Uterus (tissue), 4 donors: ENCODE measurements around the gene PITPNB. TPM values are rescaled to one million over a fixed set of nuclear protein-coding genes. Genes with fewer than 3 reads are reported as not detected.

Source experiments
- DNase-seq, 2 donors: peaks; one replicate each; pipeline ENCODE4 v3.0.0-alpha.2; 2019 to 2020
- H3K27ac ChIP-seq, 2 donors: fragments of 200-600 bp; sonication (generic); 1 replicate in 1 of 2; 2 replicates in 1 of 2; pipeline ENCODE4 v1.5.1; 2016 to 2018
- H3K27me3 ChIP-seq, 2 donors: fragments of 200-600 bp; sonication (generic); one replicate each; pipeline ENCODE4 v1.5.1; 2018 to 2019; ENCODE audit warnings: control low read depth in 1 of 2
- H3K36me3 ChIP-seq, 2 donors: fragments of 200-600 bp; sonication (generic); one replicate each; pipeline ENCODE4 v1.5.1; 2019; ENCODE audit warnings: control low read depth in 1 of 2
- H3K4me1 ChIP-seq, 2 donors: fragments of 200-600 bp; sonication (generic); one replicate each; pipeline ENCODE4 v1.5.1; 2018 to 2019; ENCODE audit warnings: control low read depth in 1 of 2
- H3K4me3 ChIP-seq, 2 donors: fragments of 200-600 bp; sonication (generic); 1 replicate in 1 of 2; 2 replicates in 1 of 2; pipeline ENCODE4 v1.5.1; 2018 to 2019; ENCODE audit warnings: mild to moderate bottlenecking in 1 of 2
- H3K9me3 ChIP-seq, 2 donors: fragments of 200-600 bp; sonication (generic); one replicate each; pipeline ENCODE4 v1.5.1; 2019; ENCODE audit warnings: control low read depth in 1 of 2
- POLR2A ChIP-seq, 2 donors: fragments of 450-650 bp; IDR thresholded peaks; one replicate each; pipeline ENCODE4 v1.6.1; 2016; ENCODE audit warnings: antibody characterized with exemption in 2 of 2, mild to moderate bottlenecking in 1 of 2, moderate library complexity in 1 of 2
- intact Hi-C: fragments of 100-400 bp; cut with DNase I; formaldehyde crosslinking; loops from one replicate; pipeline ENCODE4 v1.15.1; 2023; ENCODE audit warnings: low total_unique reads
- total RNA-seq, 4 donors: library from RNA; depleted of rRNA in 3 of 4; stranded (reverse); fragments of >200 nt in 3 of 4; gene quantifications; one replicate each; pipeline versions ENCODE4 v1.1.0 to v1.2.4, GENCODE V29; 2014 to 2023
- TF ChIP-seq, protein P1 (sequence below), 4 experiments: fragments of 200-600 bp in 2 of 4; fragments of 450-650 bp in 2 of 4; sonication (generic) in 2 of 4; IDR thresholded peaks; one replicate each; pipeline ENCODE4 v1.5.1; 2016 to 2019; ENCODE audit warnings: antibody characterized with exemption in 4 of 4, mild to moderate bottlenecking in 2 of 4, moderate library complexity in 1 of 4
- donor health status: DM: yes; HTN: yes; CAD: no.

Gene PITPNB
- total RNA-seq, 4 donors from 2014 or later, result 47.9 to 99.2 (median 62.5) TPM

GRCh38 chr22:27948569-27948968 is 29.5 kb upstream of the PITPNB start:
- Histone ChIP-seq H3K9me3 (no peaks in the 10 kb centered on the region), H3K36me3 (no peaks in the 10 kb centered on the region), H3K27ac (no peak overlapping the region), H3K4me1 (no peaks in the 10 kb centered on the region), H3K4me3 (no peak overlapping the region), H3K27me3 (no peaks in the 10 kb centered on the region)
- DNase-seq, result no peak
- TF ChIP-seq POLR2A (IDR thresholded peaks at IDR 0.05), result no peak
- TF ChIP-seq, protein P1, sequence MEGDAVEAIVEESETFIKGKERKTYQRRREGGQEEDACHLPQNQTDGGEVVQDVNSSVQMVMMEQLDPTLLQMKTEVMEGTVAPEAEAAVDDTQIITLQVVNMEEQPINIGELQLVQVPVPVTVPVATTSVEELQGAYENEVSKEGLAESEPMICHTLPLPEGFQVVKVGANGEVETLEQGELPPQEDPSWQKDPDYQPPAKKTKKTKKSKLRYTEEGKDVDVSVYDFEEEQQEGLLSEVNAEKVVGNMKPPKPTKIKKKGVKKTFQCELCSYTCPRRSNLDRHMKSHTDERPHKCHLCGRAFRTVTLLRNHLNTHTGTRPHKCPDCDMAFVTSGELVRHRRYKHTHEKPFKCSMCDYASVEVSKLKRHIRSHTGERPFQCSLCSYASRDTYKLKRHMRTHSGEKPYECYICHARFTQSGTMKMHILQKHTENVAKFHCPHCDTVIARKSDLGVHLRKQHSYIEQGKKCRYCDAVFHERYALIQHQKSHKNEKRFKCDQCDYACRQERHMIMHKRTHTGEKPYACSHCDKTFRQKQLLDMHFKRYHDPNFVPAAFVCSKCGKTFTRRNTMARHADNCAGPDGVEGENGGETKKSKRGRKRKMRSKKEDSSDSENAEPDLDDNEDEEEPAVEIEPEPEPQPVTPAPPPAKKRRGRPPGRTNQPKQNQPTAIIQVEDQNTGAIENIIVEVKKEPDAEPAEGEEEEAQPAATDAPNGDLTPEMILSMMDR (IDR thresholded peaks at IDR 0.05), result no peak
- intact Hi-C loops, result no loop called here

- H3K27me3 ChIP-seq, result no peaks in the 10 kb centered on the region
- DNase-seq, result no peak
- no peak for TF ChIP-seq POLR2A (IDR thresholded peaks at IDR 0.05)
- TF ChIP-seq, protein P1 (IDR thresholded peaks at IDR 0.05), result no peak
- H3K27ac ChIP-seq, result no peak overlapping the region
- no peak overlapping the region for H3K4me3 ChIP-seq
- intact Hi-C loops, result no loop called here
- no peaks in the 10 kb centered on the region for H3K4me1 ChIP-seq
- H3K9me3 ChIP-seq, result no peaks in the 10 kb centered on the region
- H3K36me3 ChIP-seq, result no peaks in the 10 kb centered on the region
Measured at GRCh38 chr22:27947448-27947847, 28.4 kb upstream of the PITPNB start.

DNA sequence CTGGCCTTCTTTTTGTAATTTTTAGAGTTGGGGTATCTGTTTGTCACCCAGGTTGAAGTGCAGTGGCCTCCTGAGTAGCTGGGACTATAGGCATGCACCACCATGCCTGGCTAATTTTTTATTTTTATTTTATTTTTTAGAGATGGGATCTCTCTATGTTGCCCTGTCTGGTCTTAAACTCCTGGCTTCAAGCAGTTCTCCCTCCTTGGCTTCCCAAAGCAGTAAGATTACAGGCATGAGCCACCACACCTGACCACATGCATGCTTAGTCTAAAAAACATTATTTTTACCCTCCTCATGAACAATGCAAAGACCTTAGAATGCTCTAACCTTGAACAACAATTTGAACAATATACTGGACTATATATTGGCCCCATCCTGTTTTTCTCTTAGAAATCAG is 22.1 kb upstream of the PITPNB start:
- no peak for DNase-seq
- TF ChIP-seq, protein P1 (IDR thresholded peaks at IDR 0.05), result no peak
- TF ChIP-seq POLR2A (IDR thresholded peaks at IDR 0.05), result no peak
- Histone ChIP-seq H3K9me3 (no peaks in the 10 kb centered on the region), H3K4me1 (no peaks in the 10 kb centered on the region), H3K27me3 (no peaks in the 10 kb centered on the region), H3K4me3 (no peak overlapping the region), H3K36me3 (no peaks in the 10 kb centered on the region), H3K27ac (no peak overlapping the region)
- intact Hi-C loops, result no loop called here

- no peaks in the 10 kb centered on the region for H3K9me3 ChIP-seq
Measured at GRCh38 chr22:27937453-27937852, 18.4 kb upstream of the PITPNB start.

DNA sequence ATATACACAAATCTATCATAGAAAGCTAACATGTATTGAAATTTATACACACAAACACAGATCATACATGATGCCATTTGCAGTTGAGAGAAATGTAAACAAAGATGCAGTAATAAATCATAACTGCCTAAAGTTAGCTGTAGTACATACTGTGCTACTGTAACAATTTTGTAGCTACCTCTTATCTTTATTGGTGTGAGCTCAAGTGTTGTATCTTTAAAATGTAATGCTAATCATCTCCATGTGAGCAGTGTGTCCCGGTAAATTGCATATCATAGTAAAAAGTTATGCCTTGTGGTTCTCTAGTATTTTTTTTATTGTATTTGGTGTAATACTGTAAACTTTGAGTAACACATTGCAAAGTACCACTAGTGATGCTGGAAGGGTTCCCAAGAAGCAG is 16.8 kb upstream of the PITPNB start:
- no peak overlapping the region for H3K4me3 ChIP-seq
- no peak for DNase-seq
- H3K27me3 ChIP-seq, result no peaks in the 10 kb centered on the region
- no peak overlapping the region for H3K27ac ChIP-seq
- H3K9me3 ChIP-seq, result no peaks in the 10 kb centered on the region
- intact Hi-C loops, result no loop called here
- H3K36me3 ChIP-seq, result no peaks in the 10 kb centered on the region
- H3K4me1 ChIP-seq, result no peaks in the 10 kb centered on the region
- TF ChIP-seq POLR2A (IDR thresholded peaks at IDR 0.05), result no peak
- TF ChIP-seq, protein P1 (IDR thresholded peaks at IDR 0.05), result no peak

More at GRCh38 chr22:27937453-27937852, 18.4 kb upstream of the PITPNB start:
- Histone ChIP-seq H3K4me1 (no peaks in the 10 kb centered on the region), H3K36me3 (no peaks in the 10 kb centered on the region), H3K27ac (no peak overlapping the region), H3K27me3 (no peaks in the 10 kb centered on the region), H3K4me3 (no peak overlapping the region)
- no peak for DNase-seq
- intact Hi-C loops, result no loop called here
- TF ChIP-seq, protein P1 (IDR thresholded peaks at IDR 0.05), result no peak
- no peak for TF ChIP-seq POLR2A (IDR thresholded peaks at IDR 0.05)
